Measurements from ENCODE around the gene MRPL19. TPM values are rescaled to one million over a fixed set of nuclear protein-coding genes. Genes with fewer than 3 reads are reported as not detected.

MRPL19 gene
- total RNA-seq, 1 experiment from 2014 or later = 73.0 TPM

- no peaks in the 10 kb centered on the region for H3K79me1 ChIP-seq (ENCODE audit: insufficient read depth, low read depth, low read length, poor library complexity, severe bottlenecking)
- no peak overlapping the region for H3K14ac ChIP-seq (ENCODE audit: insufficient read depth, low read length)
- no peak overlapping the region for H2BK15ac ChIP-seq (ENCODE audit: low read depth, low read length)
- H3K4ac ChIP-seq (ENCODE audit: low read depth, low read length) = no peak overlapping the region
- H3K79me2 ChIP-seq (ENCODE audit: insufficient read depth, low read length) = no peaks in the 10 kb centered on the region
- H2BK20ac ChIP-seq (ENCODE audit: low read depth, low read length, poor library complexity, severe bottlenecking) = no peak overlapping the region
- Mint-ChIP-seq H3K4me3 (no peak overlapping the region), H3K27me3 (ENCODE audit: low read depth) (no peaks in the 10 kb centered on the region; the same call in 1 of the 2 replicates), H3K9me3 (no peaks in the 10 kb centered on the region), H3K36me3 (ENCODE audit: insufficient read depth in 1 of 3, low read depth in 3 of 3) (peaks cover 5 to 25% (median 24%) of the 10 kb centered on the region in 3 experiments), H3K27ac (no peak overlapping the region), H3K4me1 (no peaks in the 10 kb centered on the region)
- H2BK5ac ChIP-seq (ENCODE audit: insufficient read length, low read length) = no peak overlapping the region
- H3K9ac ChIP-seq (ENCODE audit: extremely low read depth, insufficient read length, low read length) = no peak overlapping the region
- H3K4me2 ChIP-seq (ENCODE audit: insufficient read depth, insufficient read length, low read length) = no peak overlapping the region
- no peak overlapping the region for H4K8ac ChIP-seq (replicated peaks; ENCODE audit: insufficient read length, low read depth, low read length)
- no peak for DNase-seq
- H3K23ac ChIP-seq (ENCODE audit: insufficient read length, low read depth, low read length) = no peak overlapping the region
- no peak overlapping the region for H4K91ac ChIP-seq (ENCODE audit: insufficient read length, low read depth, low read length)
- no peak overlapping the region for H3T11ph ChIP-seq (ENCODE audit: low read length)
- no peak overlapping the region for H2BK120ac ChIP-seq (ENCODE audit: low read depth, low read length, poor library complexity, severe bottlenecking)
- no peak overlapping the region for H3K18ac ChIP-seq (ENCODE audit: insufficient read length, low read depth, low read length)
- no peaks in the 10 kb centered on the region for H3K9me3 ChIP-seq (ENCODE audit: control insufficient read depth, low read depth, low read length)
- H3K56ac ChIP-seq (ENCODE audit: insufficient read length, low read depth, low read length) = no peak overlapping the region
- H2BK12ac ChIP-seq (ENCODE audit: insufficient read length, low read depth, low read length) = no peak overlapping the region
- H2AK5ac ChIP-seq (ENCODE audit: insufficient read length, low read length) = no peak overlapping the region
- no peaks in the 10 kb centered on the region for H3K4me1 ChIP-seq (ENCODE audit: insufficient read depth, low read length)
- no peak overlapping the region for H4K5ac ChIP-seq (ENCODE audit: insufficient read length, low read depth, low read length)
- TF ChIP-seq CTCF (conservative IDR thresholded peaks at IDR 0.05) = no peak
- H3K23me2 ChIP-seq (ENCODE audit: insufficient read length, low read depth, low read length, poor library complexity, severe bottlenecking) = no peaks in the 10 kb centered on the region
- no peaks in the 10 kb centered on the region for H4K20me1 ChIP-seq (ENCODE audit: control insufficient read depth, insufficient read depth, insufficient read length)
- no peaks in the 10 kb centered on the region for H3K27me3 ChIP-seq (ENCODE audit: insufficient read depth, low read length)
- H3K27ac ChIP-seq (ENCODE audit: insufficient read length, low read depth, low read length) = no peak overlapping the region
- no peak overlapping the region for H2AFZ ChIP-seq (ENCODE audit: low read length)
- no CpG with 5 or more reads among the region's 1 CpG for WGBS (ENCODE audit: extremely low coverage, insufficient read length, low lambda C conversion rate)
Observed at GRCh38 chr2:75679556-75679955, 33.0 kb downstream of the MRPL19 start.
